HepG2 (cell line): ENCODE data around the gene TMPRSS15. TPM values are rescaled to one million over a fixed set of nuclear protein-coding genes. Genes with fewer than 3 reads are reported as not detected.

ENCODE experiments used
- ATAC-seq: fragments of 200-7000 bp; cut with Tn5 transposase; 3 replicates; pipeline ENCODE4 v1.9.1; 2020; ENCODE audit warnings: mild to moderate bottlenecking, moderate library complexity
- BruUV-seq: library from RNA; stranded (reverse); fragments of 400-500 nt; replicated peaks from 2 replicates; lab custom pipeline; 2021; lab: Mats Ljungman, UMichigan
- CTCF ChIA-PET: fragments of 300-600 bp; formaldehyde crosslinking; extraction: SDS; loops from one replicate; lab custom pipeline; 2021; ENCODE audit warnings: low total read pairs, inconsistent platforms, low intra/inter-chr PET ratio; lab: Yijun Ruan, JAX
- POLR2A ChIA-PET: fragments of 350-600 bp; sonication (Branson Sonifier 250); formaldehyde crosslinking; loops from one replicate; lab custom pipeline; 2020; ENCODE audit warnings: antibody characterized with exemption, inconsistent platforms; lab: Yijun Ruan, JAX
- DNase-seq: peaks from one replicate; pipeline ENCODE4 v3.0.0-alpha.2; 2015; ENCODE audit warnings: low spot score
- FAIRE-seq: peaks from 3 replicates; lab custom pipeline; 2011; peaks lifted over from hg19 to GRCh38; lab: Jason Lieb, UNC
- H2AFZ ChIP-seq: one replicate; pipeline ENCODE4 v1.6.1; 2011; ENCODE audit warnings: low read length, inconsistent platforms
- H3K27ac ChIP-seq: fragments of 300-600 bp; 3 replicates; pipeline ENCODE4 v1.8.0; 2011; ENCODE audit warnings: mixed run types, mild to moderate bottlenecking, mixed read lengths, low read length, inconsistent platforms; ENCODE audit not compliant: insufficient read depth; ENCODE audit errors: extremely low read length
- H3K27me3 ChIP-seq, 2 experiments: fragments of 200-600 bp in 1 of 2; 2 replicates in 1 of 2; 3 replicates in 1 of 2; pipeline versions ENCODE4 v1.6.0 to v1.8.0; 2011; ENCODE audit warnings: low read length in 2 of 2, mild to moderate bottlenecking in 2 of 2, moderate library complexity in 2 of 2, inconsistent platforms in 1 of 2; ENCODE audit not compliant: insufficient read depth in 2 of 2, control insufficient read depth in 1 of 2
- H3K36me3 ChIP-seq, 2 experiments: fragments of 200-600 bp in 1 of 2; replicated peaks in 1 of 2; 2 replicates in 1 of 2; 3 replicates in 1 of 2; pipeline versions ENCODE4 v1.5.1 to v1.8.0; 2011; ENCODE audit warnings: low read length in 2 of 2, inconsistent platforms in 1 of 2; ENCODE audit not compliant: insufficient read depth in 2 of 2, control insufficient read depth in 1 of 2
- H3K4me1 ChIP-seq: 2 replicates; pipeline ENCODE4 v1.5.1; 2012; ENCODE audit warnings: low read length, inconsistent platforms; ENCODE audit not compliant: insufficient read depth
- H3K4me2 ChIP-seq: 2 replicates; pipeline ENCODE4 v1.6.0; 2011; ENCODE audit warnings: low read depth, low read length, inconsistent platforms
- H3K4me3 ChIP-seq, 3 experiments: fragments of 200-600 bp in 1 of 3; sonication (generic), shearing (Covaris generic) in 1 of 3; replicated peaks in 1 of 3; 2 replicates each; pipeline ENCODE4 v1.5.1; 2011 to 2016; ENCODE audit warnings: low read length in 3 of 3, inconsistent platforms in 2 of 3, low read depth in 2 of 3, mild to moderate bottlenecking in 2 of 3, control low read depth in 1 of 3, mixed read lengths in 1 of 3; ENCODE audit not compliant: insufficient read depth in 1 of 3
- H3K79me2 ChIP-seq: one replicate; pipeline ENCODE4 v1.6.1; 2011; ENCODE audit warnings: low read length, inconsistent platforms; ENCODE audit not compliant: insufficient read depth
- H3K9ac ChIP-seq: 2 replicates; pipeline ENCODE4 v1.6.0; 2011; ENCODE audit warnings: mild to moderate bottlenecking, low read depth, low read length, inconsistent platforms; ENCODE audit not compliant: insufficient read depth
- H3K9me3 ChIP-seq: 2 replicates; pipeline ENCODE4 v1.5.1; 2012; ENCODE audit warnings: mild to moderate bottlenecking, low read length
- H4K20me1 ChIP-seq: 2 replicates; pipeline ENCODE4 v1.6.0; 2011; ENCODE audit warnings: inconsistent platforms, mild to moderate bottlenecking, low read length, moderate library complexity; ENCODE audit not compliant: insufficient read depth
- CCAR2 ChIP-seq: fragments of 200-400 bp; formaldehyde crosslinking; optimal IDR thresholded peaks from 2 replicates; pipeline ENCODE3; 2018; ENCODE audit warnings: low read depth, mild to moderate bottlenecking, low read length, moderate library complexity
- MEIS2 ChIP-seq: sonication (generic); formaldehyde crosslinking; IDR thresholded peaks from 2 replicates; pipeline ENCODE4 v1.9.0; 2021; ENCODE audit warnings: mild to moderate bottlenecking, missing genetic modification reagents
- NCOR1 ChIP-seq: fragments of 200-600 bp; sonication (generic); IDR thresholded peaks from 2 replicates; pipeline ENCODE4 v1.7.0; 2017; ENCODE audit warnings: antibody characterized with exemption, low read length, borderline replicate concordance
- NR3C1 ChIP-seq: sonication (generic); formaldehyde crosslinking; IDR thresholded peaks from 2 replicates; pipeline ENCODE4 v1.4.0; 2020; ENCODE audit warnings: missing genetic modification reagents
- TOPORS ChIP-seq: sonication (generic); formaldehyde crosslinking; IDR thresholded peaks from 2 replicates; pipeline ENCODE4 v1.8.0; 2023; ENCODE audit warnings: mild to moderate bottlenecking, missing genetic modification reagents
- ZFP1 ChIP-seq: IDR thresholded peaks from 2 replicates; pipeline ENCODE4 v1.6.1; 2016
- ZNF235 ChIP-seq: sonication (generic); formaldehyde crosslinking; IDR thresholded peaks from 2 replicates; pipeline ENCODE4 v1.8.1; 2023; ENCODE audit warnings: mild to moderate bottlenecking, missing genetic modification reagents, borderline replicate concordance
- ZNF326 ChIP-seq: sonication (generic); formaldehyde crosslinking; IDR thresholded peaks from 2 replicates; pipeline ENCODE4 v1.4.0; 2020; ENCODE audit warnings: missing genetic modification reagents, borderline replicate concordance
- ZNF430 ChIP-seq: sonication (generic); formaldehyde crosslinking; IDR thresholded peaks from 2 replicates; pipeline ENCODE4 v1.9.0; 2021; ENCODE audit warnings: mild to moderate bottlenecking, missing genetic modification reagents
- ZNF501 ChIP-seq: sonication (generic); formaldehyde crosslinking; IDR thresholded peaks from 2 replicates; pipeline ENCODE4 v1.5.1; 2020; ENCODE audit warnings: mild to moderate bottlenecking, moderate library complexity, missing genetic modification reagents
- WGBS: methylation state at CpG from one replicate; pipeline ENCODE4 v1.1.6; 2017; ENCODE audit warnings: low lambda C conversion rate; 5-methylcytosine and 5-hydroxymethylcytosine counted together
- in situ Hi-C: cut with HindIII; loops from 2 replicates; pipeline ENCODE4 v1.10.0; 2017; ENCODE audit warnings: low pct_unique_long_range_greater_than_20kb; ENCODE audit not compliant: extremely low pct_ligation_motif_present
- intact Hi-C: fragments of 100-400 bp; cut with micrococcal nuclease; formaldehyde crosslinking; loops from one replicate; pipeline ENCODE4 v1.10.0; 2022; ENCODE audit not compliant: unreplicated experiment
- polyA plus RNA-seq, 8 experiments: library from polyadenylated mRNA; depleted of rRNA in 3 of 8; stranded (reverse) in 7 of 8; unstranded in 1 of 8; fragments of >200 nt; fragmentation: Illumina TruSeq in 4 of 8; extraction: Trizol in 4 of 8; gene quantifications; 2 replicates each; pipeline versions ENCODE4 v1.2.1 to v1.2.3, GENCODE V29; 2011 to 2016; ENCODE audit warnings: low read depth in 4 of 8, missing spikeins in 1 of 8, mixed read lengths in 1 of 8; ENCODE audit not compliant: insufficient read depth in 1 of 8
- total RNA-seq, 5 experiments: library from RNA; depleted of rRNA; stranded (reverse); fragments of >200 nt; fragmentation: Illumina TruSeq; extraction: Trizol; gene quantifications; 2 replicates each; pipeline ENCODE4 v1.2.3, GENCODE V29; 2016; ENCODE audit warnings: low read depth in 1 of 5
- TF ChIP-seq, protein P1 (sequence below): sonication (generic); formaldehyde crosslinking; conservative IDR thresholded peaks from 2 replicates; pipeline ENCODE4 v1.4.0; 2020; ENCODE audit warnings: mild to moderate bottlenecking, missing genetic modification reagents, moderate library complexity
- TF ChIP-seq, protein P2 (sequence below): sonication (generic); formaldehyde crosslinking; IDR thresholded peaks from 2 replicates; pipeline ENCODE4 v1.5.0; 2020; ENCODE audit warnings: missing genetic modification reagents, mild to moderate bottlenecking, borderline replicate concordance
- TF ChIP-seq, protein P3 (sequence below): sonication (generic); formaldehyde crosslinking; IDR thresholded peaks from 2 replicates; pipeline ENCODE4 v1.4.0; 2020; ENCODE audit warnings: mild to moderate bottlenecking, missing genetic modification reagents, borderline replicate concordance
- TF ChIP-seq, protein P4 (sequence below): sonication (generic); formaldehyde crosslinking; IDR thresholded peaks from 2 replicates; pipeline ENCODE4 v1.9.0; 2022; ENCODE audit warnings: missing genetic modification reagents, mild to moderate bottlenecking, borderline replicate concordance
- TF ChIP-seq, protein P5 (sequence below): sonication (generic); formaldehyde crosslinking; IDR thresholded peaks from 2 replicates; pipeline ENCODE4 v1.4.0; 2020; ENCODE audit warnings: mild to moderate bottlenecking, low read depth, missing genetic modification reagents

Gene TMPRSS15
- total and polyA plus RNA-seq, 2 of the 13 experiments (the other 11 are each of a cell fraction or from before 2014, with no cell fraction given): not detected

DNA sequence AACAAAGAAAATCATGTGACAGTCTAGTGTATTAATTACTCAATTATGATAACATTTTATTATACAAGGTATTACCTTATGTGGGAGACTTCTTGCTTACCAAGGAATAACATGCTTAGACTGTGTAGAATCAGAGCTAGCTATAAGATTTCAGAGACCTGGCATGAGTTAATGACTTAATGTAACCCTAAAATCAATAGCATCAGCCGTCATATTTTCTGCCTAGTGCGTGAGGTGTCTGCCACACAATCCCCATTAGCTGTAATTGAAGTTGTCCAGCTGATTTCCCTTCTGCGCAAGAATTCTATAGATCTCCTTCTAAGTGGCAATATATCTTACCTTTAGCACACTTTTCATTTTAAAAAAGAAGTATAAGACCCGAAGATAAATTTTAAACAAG, 130.2 kb downstream of the TMPRSS15 start (continued):
- TF ChIP-seq, protein P1, sequence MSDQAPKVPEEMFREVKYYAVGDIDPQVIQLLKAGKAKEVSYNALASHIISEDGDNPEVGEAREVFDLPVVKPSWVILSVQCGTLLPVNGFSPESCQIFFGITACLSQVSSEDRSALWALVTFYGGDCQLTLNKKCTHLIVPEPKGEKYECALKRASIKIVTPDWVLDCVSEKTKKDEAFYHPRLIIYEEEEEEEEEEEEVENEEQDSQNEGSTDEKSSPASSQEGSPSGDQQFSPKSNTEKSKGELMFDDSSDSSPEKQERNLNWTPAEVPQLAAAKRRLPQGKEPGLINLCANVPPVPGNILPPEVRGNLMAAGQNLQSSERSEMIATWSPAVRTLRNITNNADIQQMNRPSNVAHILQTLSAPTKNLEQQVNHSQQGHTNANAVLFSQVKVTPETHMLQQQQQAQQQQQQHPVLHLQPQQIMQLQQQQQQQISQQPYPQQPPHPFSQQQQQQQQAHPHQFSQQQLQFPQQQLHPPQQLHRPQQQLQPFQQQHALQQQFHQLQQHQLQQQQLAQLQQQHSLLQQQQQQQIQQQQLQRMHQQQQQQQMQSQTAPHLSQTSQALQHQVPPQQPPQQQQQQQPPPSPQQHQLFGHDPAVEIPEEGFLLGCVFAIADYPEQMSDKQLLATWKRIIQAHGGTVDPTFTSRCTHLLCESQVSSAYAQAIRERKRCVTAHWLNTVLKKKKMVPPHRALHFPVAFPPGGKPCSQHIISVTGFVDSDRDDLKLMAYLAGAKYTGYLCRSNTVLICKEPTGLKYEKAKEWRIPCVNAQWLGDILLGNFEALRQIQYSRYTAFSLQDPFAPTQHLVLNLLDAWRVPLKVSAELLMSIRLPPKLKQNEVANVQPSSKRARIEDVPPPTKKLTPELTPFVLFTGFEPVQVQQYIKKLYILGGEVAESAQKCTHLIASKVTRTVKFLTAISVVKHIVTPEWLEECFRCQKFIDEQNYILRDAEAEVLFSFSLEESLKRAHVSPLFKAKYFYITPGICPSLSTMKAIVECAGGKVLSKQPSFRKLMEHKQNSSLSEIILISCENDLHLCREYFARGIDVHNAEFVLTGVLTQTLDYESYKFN: no peak
- TF ChIP-seq NCOR1 (no peak), TOPORS (CRISPR knock-in tag) (no peak)

DNA sequence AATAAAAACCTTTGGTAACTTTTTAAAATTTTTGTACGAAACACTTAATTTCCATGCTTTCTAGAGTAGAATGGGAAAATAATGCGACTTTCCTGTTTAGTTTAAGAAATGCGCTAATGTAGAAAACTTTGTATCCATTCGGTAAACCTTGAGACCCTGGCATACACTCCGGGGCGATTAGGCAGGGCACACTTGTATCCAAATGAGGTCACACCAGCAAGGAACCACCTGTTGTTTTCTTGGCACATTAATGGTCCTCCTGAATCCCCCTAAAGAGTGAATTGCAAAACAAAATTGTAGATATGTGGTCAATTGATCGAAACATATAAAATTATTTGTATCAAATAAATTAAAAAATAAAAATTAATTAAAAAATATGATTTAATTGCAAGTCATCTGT, 133.7 kb downstream of the TMPRSS15 start:
- in situ Hi-C loops (no loop called here), intact Hi-C loops (no loop called here)
- Histone ChIP-seq H3K27me3 (no peaks in the 10 kb centered on the region), H3K9ac (no peak overlapping the region), H3K36me3 (no peaks in the 10 kb centered on the region), H4K20me1 (no peaks in the 10 kb centered on the region), H3K4me3 (no peak overlapping the region), H3K27ac (no peak overlapping the region), H3K4me1 (no peaks in the 10 kb centered on the region), H3K9me3 (no peaks in the 10 kb centered on the region; the same call in 1 of the 2 replicates), H2AFZ (no peak overlapping the region), H3K4me2 (no peak overlapping the region), H3K79me2 (no peaks in the 10 kb centered on the region)
- ChIA-PET POLR2A (no interaction called here), CTCF (no interaction called here)
- no TSS peak for BruUV-seq
- ATAC-seq: no peak
- 28% methylated on average over 7 of the region's 7 CpGs for WGBS
- DNase-seq: no peak
- FAIRE-seq: no peak
- TF ChIP-seq, protein P2, sequence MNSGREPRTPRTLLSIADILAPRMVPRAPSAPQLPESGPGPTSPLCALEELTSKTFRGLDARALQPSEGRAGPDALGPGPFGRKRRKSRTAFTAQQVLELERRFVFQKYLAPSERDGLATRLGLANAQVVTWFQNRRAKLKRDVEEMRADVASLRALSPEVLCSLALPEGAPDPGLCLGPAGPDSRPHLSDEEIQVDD (CRISPR knock-in tag): no peak
- no peak for TF ChIP-seq ZNF430 (CRISPR knock-in tag)
- TF ChIP-seq, protein P3, sequence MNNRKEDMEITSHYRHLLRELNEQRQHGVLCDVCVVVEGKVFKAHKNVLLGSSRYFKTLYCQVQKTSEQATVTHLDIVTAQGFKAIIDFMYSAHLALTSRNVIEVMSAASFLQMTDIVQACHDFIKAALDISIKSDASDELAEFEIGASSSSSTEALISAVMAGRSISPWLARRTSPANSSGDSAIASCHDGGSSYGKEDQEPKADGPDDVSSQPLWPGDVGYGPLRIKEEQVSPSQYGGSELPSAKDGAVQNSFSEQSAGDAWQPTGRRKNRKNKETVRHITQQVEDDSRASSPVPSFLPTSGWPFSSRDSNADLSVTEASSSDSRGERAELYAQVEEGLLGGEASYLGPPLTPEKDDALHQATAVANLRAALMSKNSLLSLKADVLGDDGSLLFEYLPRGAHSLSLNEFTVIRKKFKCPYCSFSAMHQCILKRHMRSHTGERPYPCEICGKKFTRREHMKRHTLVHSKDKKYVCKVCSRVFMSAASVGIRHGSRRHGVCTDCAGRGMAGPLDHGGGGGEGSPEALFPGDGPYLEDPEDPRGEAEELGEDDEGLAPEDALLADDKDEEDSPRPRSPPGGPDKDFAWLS (CRISPR knock-in tag): no peak
- TF ChIP-seq, protein P4, sequence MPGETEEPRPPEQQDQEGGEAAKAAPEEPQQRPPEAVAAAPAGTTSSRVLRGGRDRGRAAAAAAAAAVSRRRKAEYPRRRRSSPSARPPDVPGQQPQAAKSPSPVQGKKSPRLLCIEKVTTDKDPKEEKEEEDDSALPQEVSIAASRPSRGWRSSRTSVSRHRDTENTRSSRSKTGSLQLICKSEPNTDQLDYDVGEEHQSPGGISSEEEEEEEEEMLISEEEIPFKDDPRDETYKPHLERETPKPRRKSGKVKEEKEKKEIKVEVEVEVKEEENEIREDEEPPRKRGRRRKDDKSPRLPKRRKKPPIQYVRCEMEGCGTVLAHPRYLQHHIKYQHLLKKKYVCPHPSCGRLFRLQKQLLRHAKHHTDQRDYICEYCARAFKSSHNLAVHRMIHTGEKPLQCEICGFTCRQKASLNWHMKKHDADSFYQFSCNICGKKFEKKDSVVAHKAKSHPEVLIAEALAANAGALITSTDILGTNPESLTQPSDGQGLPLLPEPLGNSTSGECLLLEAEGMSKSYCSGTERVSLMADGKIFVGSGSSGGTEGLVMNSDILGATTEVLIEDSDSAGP (CRISPR knock-in tag): no peak
- TF ChIP-seq NR3C1: no peak
- TF ChIP-seq, protein P5, sequence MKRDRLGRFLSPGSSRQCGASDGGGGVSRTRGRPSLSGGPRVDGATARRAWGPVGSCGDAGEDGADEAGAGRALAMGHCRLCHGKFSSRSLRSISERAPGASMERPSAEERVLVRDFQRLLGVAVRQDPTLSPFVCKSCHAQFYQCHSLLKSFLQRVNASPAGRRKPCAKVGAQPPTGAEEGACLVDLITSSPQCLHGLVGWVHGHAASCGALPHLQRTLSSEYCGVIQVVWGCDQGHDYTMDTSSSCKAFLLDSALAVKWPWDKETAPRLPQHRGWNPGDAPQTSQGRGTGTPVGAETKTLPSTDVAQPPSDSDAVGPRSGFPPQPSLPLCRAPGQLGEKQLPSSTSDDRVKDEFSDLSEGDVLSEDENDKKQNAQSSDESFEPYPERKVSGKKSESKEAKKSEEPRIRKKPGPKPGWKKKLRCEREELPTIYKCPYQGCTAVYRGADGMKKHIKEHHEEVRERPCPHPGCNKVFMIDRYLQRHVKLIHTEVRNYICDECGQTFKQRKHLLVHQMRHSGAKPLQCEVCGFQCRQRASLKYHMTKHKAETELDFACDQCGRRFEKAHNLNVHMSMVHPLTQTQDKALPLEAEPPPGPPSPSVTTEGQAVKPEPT (CRISPR knock-in tag): no peak
- TF ChIP-seq ZNF501: no peak
- TF ChIP-seq CCAR2: no peak
- TF ChIP-seq MEIS2 (CRISPR knock-in tag): no peak
- no peak for TF ChIP-seq ZNF235 (CRISPR knock-in tag)
- no peak for TF ChIP-seq ZFP1
- TF ChIP-seq ZNF326 (CRISPR knock-in tag): no peak
